NCI-H2227 treated with DMSO at 0.1 percent for 48 hours (cell line): Measurements from ENCODE around the gene RDH14.

Experiments
- DNase-seq: peaks from one replicate; lab custom pipeline; 2025; lab: John Stamatoyannopoulos, UW

RDH14 gene

DNA sequence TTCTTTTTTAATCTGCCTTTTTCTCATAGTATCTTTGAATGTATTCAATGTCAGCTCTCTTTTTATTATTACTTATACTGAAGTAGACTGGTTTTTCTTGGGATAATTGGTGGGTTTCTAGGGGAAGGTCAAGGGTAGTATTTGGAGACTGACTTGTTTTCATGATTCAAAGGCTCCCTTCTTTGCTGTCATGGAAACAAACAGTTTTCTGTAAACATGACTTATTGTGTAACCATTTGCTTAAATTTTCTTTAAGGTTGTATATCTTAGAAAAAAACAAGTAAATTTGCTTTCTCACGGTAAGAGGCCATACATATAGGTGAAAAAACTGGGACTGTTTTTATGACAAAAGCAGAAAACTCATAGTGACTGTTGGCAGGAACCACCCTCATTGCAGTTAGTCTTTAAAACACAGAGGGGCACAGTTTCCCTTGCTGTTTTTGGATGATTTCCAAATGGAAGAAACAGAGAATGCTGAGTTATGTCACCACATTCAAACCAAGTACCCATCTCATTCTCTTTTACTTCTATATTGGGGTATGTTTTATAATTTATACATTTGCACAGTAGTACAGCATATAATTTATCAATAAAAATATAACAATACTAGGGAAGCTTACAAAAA lies 5.8 kb upstream of the RDH14 start:
- no peak for DNase-seq

- no peak for DNase-seq
Observed at GRCh38 chr2:18560797-18561085, 288 bp upstream of the RDH14 start.

DNA sequence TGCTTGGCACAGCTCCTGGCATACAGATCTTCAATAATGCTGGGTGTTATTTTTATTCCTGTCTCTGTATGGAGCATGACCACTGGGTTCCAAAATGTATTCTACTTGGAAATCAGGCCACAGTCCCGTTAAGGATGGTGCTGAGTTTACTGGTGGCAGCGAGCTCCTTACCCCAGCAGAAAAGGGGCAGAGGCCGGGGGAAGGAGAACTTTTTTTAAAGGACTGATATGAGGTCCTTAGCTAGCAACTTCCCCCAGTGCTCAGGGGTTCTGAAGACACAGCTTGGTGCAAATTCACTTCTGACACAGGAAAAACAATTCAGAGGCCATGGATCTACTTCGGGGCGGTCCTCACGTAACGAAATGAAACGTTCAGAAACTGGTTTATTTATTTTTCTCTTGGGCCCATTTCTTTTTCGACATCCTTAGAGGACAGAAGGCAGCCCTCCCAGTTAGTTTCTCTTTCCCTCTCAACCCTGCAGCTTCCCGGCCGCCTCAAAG lies 872 bp downstream of the RDH14 start:
- DNase-seq: no peak

DNA sequence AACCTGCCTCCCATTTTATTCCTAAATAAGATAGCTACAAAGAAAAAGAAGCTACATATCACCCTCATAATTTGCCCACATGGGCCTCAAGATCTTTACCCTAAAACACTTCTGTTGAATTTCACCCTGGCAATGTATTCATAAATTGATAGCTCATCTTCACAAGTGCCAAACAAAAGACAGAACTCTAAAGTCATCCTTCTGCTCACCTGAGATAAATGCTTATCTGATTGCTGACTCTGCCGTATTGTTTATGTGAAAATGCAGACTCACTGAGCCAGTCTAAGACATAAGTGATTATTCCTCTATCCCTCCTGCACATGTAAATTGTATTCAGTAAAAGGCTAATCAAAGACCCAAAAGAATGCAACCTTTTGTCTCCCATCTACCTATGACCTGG lies 2.0 kb downstream of the RDH14 start:
- no peak for DNase-seq

GRCh38 chr2:18557121-18557520 lies 3.3 kb downstream of the RDH14 start:
- DNase-seq: no peak

DNA sequence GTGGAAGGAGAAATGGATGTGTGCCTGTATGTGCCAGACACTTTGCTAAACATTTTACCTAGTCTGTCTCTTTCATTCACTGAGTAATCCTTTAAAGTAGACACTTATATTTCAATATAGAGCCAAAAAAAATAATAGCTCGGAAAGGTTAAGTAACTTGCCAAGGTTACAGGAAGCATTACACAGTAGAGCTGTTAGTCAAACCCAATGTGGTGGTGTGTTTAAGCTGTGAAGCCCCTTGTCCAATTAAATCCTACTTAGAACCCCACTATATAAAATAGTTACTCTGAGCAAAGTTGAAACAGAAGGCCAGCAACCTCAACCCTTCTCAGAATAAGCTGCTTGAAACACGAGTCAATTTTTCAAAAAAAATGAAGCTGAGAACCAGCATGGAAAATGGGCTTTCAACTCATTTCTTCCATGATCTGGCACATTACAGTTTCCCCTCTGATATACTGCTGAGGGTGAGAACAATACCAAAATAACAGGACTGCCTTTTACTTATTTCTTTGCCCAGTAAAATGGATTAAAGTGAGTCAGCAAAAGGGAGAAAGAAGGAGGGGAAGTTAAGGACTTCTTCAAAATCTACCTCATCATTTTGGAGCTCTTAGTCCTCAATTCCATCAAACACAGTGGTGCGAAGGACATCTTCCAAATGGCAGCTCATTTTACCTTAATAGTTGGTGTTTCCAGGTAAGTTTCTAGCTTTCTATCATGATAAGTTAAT lies 7.9 kb downstream of the RDH14 start:
- DNase-seq: no peak

GRCh38 chr2:18551623-18552022 lies 8.8 kb downstream of the RDH14 start:
- DNase-seq: no peak

GRCh38 chr2:18551169-18551568 lies 9.3 kb downstream of the RDH14 start:
- DNase-seq: no peak

GRCh38 chr2:18550433-18550832 lies 10.0 kb downstream of the RDH14 start:
- no peak for DNase-seq

GRCh38 chr2:18549083-18549482 lies 11.4 kb downstream of the RDH14 start:
- DNase-seq: no peak

- no peak for DNase-seq
Observed at GRCh38 chr2:18548621-18549020, 11.8 kb downstream of the RDH14 start.

DNA sequence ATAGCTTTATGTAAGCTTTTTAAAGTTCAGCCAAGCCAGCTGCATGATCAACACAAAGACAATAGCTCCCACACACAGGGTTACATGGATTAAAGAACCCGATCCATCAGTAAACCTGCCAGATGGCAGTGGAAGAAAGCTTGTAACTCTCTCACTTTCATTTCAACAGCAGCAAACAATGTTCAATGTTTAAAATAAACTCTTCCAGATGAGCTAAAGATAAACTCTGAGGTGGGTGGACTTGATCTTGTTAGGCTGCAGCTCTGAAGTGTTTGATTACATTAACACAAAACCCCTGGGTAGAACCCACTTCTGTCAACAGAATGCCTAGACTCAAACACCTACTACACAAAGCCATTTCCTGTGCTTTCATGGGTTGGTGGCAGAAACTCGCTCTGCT lies 13.9 kb downstream of the RDH14 start:
- DNase-seq: no peak

DNA sequence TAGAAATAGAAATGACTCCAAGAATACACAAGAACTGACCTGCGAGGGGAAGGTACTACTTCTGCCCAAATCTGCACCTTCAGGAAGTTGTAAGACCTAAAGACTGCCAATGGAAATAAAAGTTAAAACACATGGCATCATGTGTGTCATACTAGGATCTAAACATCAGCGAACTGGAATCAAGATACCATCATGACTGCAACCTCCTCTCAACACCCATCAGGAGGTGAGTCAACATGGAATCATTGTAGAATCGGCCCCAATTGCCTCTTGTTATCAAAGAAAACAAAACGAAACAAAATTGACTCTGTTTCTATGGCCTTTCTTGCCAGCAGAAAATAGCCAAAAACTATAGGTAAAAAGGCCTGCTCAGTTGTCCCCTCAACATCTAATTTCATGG lies 15.1 kb downstream of the RDH14 start:
- DNase-seq: no peak

GRCh38 chr2:18544171-18544570 lies 16.3 kb downstream of the RDH14 start:
- DNase-seq: no peak

GRCh38 chr2:18540872-18541271 lies 19.6 kb downstream of the RDH14 start:
- DNase-seq: no peak

- DNase-seq: no peak
Observed at GRCh38 chr2:18536697-18537096, 23.8 kb downstream of the RDH14 start.

DNA sequence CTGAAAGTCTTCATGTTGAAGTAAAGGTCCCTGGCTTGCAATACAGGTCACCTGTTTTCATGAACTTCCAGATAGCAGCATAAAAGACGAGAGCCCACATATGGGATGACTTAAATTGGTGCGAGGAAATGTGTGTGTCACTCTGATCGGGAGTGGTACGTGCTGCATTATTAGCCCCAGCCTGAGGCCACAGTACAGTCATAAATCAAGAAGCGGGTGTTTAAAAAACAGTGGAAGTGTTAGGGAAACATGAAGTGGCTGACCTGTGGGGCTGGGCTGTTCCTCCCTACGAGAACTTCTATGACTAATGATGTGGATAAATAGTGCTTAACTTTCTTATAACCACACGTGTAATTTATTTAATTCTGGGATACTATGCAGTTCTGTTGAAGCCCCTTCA lies 24.4 kb downstream of the RDH14 start:
- peak; percentile 50 for DNase-seq

GRCh38 chr2:18531194-18531593 lies 29.3 kb downstream of the RDH14 start:
- no peak for DNase-seq

DNA sequence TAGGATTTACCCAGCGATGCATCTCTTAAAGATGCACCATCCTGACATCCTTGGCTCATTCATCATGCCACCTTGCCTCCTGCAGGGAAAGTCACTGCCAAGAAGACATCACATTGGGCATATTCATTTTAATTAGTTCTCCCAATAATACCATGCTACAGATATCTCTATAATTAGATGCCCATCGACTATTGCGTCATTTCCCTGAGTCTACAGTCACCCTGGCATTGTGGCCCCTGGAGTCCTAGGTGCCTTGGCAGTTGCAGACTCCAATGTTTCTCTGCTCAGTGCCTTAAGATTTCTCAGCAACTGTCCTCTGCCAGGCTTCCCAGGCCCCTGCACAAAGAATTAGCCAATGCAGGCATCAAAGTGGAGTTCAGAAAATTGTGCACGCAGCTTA lies 32.6 kb downstream of the RDH14 start:
- no peak for DNase-seq

DNA sequence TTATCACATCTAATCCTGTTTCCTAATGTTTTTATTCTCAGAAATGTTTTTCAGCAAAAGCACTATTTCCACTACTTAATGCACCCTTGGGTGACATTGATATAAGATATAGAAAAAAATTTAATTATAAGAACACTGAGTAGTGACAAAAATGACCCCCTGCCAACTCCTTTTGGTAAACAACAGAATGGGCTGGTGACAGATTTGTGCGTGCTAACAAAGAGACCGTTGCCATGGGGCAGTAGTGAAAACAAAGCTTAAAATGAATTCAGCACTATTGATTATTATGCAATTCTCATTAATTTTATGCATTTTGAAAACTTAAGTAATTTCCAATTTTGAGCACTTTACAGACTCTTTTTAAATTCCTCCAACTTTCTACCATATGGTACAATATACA lies 33.1 kb downstream of the RDH14 start:
- no peak for DNase-seq

- DNase-seq: no peak
Observed at GRCh38 chr2:18526429-18526828, 34.0 kb downstream of the RDH14 start.

DNA sequence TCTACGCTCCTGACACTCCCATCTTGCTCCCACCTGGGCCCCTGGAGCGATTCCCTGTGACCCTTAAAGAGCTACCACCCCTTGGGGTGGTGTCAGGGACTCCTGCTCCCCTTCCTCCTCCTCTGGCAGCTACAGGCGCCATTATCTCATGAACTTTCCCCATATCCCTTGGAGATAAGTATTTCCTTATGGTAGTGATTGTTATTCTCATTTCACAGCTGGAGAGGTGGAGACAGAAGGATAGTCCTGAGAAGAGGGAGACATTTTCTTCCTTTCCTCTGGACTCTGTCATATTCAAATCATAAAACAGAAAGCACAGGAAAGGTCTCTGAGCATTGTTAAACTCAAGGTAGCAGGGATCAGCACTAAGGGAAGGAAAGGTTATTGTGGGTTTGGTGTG lies 34.6 kb downstream of the RDH14 start:
- DNase-seq: no peak

DNA sequence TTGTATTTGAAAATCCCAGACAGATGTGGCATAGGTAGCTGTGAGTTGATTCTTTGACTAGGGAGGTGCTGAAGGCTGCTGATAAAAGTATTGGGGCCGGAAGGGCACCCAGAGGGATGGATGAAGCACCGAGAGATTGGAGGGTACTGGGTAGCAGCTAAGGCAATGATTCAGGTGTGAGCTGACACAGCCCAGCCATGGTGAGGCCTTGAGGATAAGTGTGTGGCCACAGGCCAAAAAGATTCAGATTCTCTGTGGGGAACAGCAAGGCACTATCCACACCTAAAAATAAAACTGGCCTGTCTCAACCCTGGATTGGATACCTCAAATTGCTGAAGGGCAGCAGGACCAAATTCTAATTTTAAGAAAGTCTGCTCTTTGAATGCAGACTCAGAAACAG lies 35.2 kb downstream of the RDH14 start:
- no peak for DNase-seq

- DNase-seq: no peak
Observed at GRCh38 chr2:18522484-18523146, 37.8 kb downstream of the RDH14 start.
